MG63 (cell line): ENCODE results near the gene PKMYT1. TPM values are rescaled to one million over a fixed set of nuclear protein-coding genes. Genes with fewer than 3 reads are reported as not detected.

ENCODE experiments used
- DNase-seq: peaks from one replicate; pipeline ENCODE4 v3.0.0-alpha.2; 2020
- H3K27me3 ChIP-seq: fragments of 250-450 bp; sonication (Bioruptor Pico); 2 replicates; pipeline ENCODE4 v1.5.1; 2020; ENCODE audit warnings: mild to moderate bottlenecking, moderate library complexity
- H3K36me3 ChIP-seq: fragments of 250-450 bp; sonication (Bioruptor Pico); 2 replicates; pipeline ENCODE4 v1.5.1; 2020; ENCODE audit warnings: mild to moderate bottlenecking, moderate library complexity
- H3K4me3 ChIP-seq: fragments of 250-450 bp; sonication (Bioruptor Pico); 2 replicates; pipeline ENCODE4 v1.5.1; 2020; ENCODE audit warnings: mild to moderate bottlenecking, moderate library complexity
- H3K9me3 ChIP-seq: fragments of 250-450 bp; sonication (Bioruptor Pico); 2 replicates; pipeline ENCODE4 v1.5.1; 2020; ENCODE audit warnings: mild to moderate bottlenecking, moderate library complexity
- total RNA-seq: library from RNA; depleted of rRNA; stranded (reverse); fragments of >200 nt; shearing (Covaris generic); gene quantifications from 2 replicates; pipeline ENCODE4 v1.2.3, GENCODE V29; 2014; ENCODE audit warnings: low replicate concordance

The PKMYT1 gene
- total RNA-seq, 1 experiment from 2014 or later, result 30.3 TPM

- H3K27me3 ChIP-seq, result no peaks in the 10 kb centered on the region
- no peak for DNase-seq
- no peak overlapping the region for H3K4me3 ChIP-seq
- no peaks in the 10 kb centered on the region for H3K9me3 ChIP-seq
- H3K36me3 ChIP-seq, result no peaks in the 10 kb centered on the region
Measured at GRCh38 chr16:2986623-2987188, 6.5 kb upstream of the PKMYT1 start.

- Histone ChIP-seq H3K9me3 (no peaks in the 10 kb centered on the region), H3K36me3 (no peaks in the 10 kb centered on the region), H3K4me3 (no peak overlapping the region), H3K27me3 (no peaks in the 10 kb centered on the region)
- no peak for DNase-seq
Measured at GRCh38 chr16:2985893-2986355, 5.7 kb upstream of the PKMYT1 start.

- Histone ChIP-seq H3K27me3 (no peaks in the 10 kb centered on the region), H3K36me3 (no peaks in the 10 kb centered on the region), H3K9me3 (no peaks in the 10 kb centered on the region), H3K4me3 (no peak overlapping the region)
- DNase-seq, result no peak
Measured at GRCh38 chr16:2985462-2985861, 5.2 kb upstream of the PKMYT1 start.

- peak; percentile 87 for DNase-seq
- H3K27me3 ChIP-seq, result no peaks in the 10 kb centered on the region
- H3K36me3 ChIP-seq, result peaks cover 9% of the 10 kb centered on the region
- peak overlapping the region; percentile 25; the same call in 1 of the 2 replicates for H3K4me3 ChIP-seq
- no peaks in the 10 kb centered on the region for H3K9me3 ChIP-seq
Measured at GRCh38 chr16:2983706-2984136, 3.5 kb upstream of the PKMYT1 start.

- H3K9me3 ChIP-seq, result no peaks in the 10 kb centered on the region
- no peak for DNase-seq
- no peaks in the 10 kb centered on the region for H3K27me3 ChIP-seq
- peaks cover 21% of the 10 kb centered on the region for H3K36me3 ChIP-seq
- no peak overlapping the region for H3K4me3 ChIP-seq
Measured at GRCh38 chr16:2982402-2982801, 2.2 kb upstream of the PKMYT1 start.

GRCh38 chr16:2981899-2982250 lies 1.6 kb upstream of the PKMYT1 start:
- no peak overlapping the region for H3K4me3 ChIP-seq
- no peaks in the 10 kb centered on the region for H3K9me3 ChIP-seq
- H3K27me3 ChIP-seq, result no peaks in the 10 kb centered on the region
- no peak for DNase-seq
- peaks cover 27% of the 10 kb centered on the region for H3K36me3 ChIP-seq

- DNase-seq, result no peak
- Histone ChIP-seq H3K4me3 (peak overlapping the region; percentile 79), H3K27me3 (no peaks in the 10 kb centered on the region)
Measured at GRCh38 chr16:2981177-2981898, 1.1 kb upstream of the PKMYT1 start.

GRCh38 chr16:2979669-2980226 lies 498 bp downstream of the PKMYT1 start:
- peak overlapping the region; percentile 79 for H3K4me3 ChIP-seq
- no peaks in the 10 kb centered on the region for H3K9me3 ChIP-seq
- peaks cover 48% of the 10 kb centered on the region for H3K36me3 ChIP-seq
- peak; percentile 52 for DNase-seq
- H3K27me3 ChIP-seq, result no peaks in the 10 kb centered on the region

More at GRCh38 chr16:2981177-2981898, 1.1 kb upstream of the PKMYT1 start:
- Histone ChIP-seq H3K36me3 (peaks cover 32% of the 10 kb centered on the region), H3K9me3 (no peaks in the 10 kb centered on the region)

GRCh38 chr16:2977440-2977839 lies 2.8 kb downstream of the PKMYT1 start:
- Histone ChIP-seq H3K36me3 (peaks cover 71% of the 10 kb centered on the region), H3K9me3 (no peaks in the 10 kb centered on the region), H3K27me3 (no peaks in the 10 kb centered on the region), H3K4me3 (no peak overlapping the region)
- DNase-seq, result no peak

- no peaks in the 10 kb centered on the region for H3K9me3 ChIP-seq
- H3K36me3 ChIP-seq, result peaks cover 79% of the 10 kb centered on the region
- no peak for DNase-seq
- no peaks in the 10 kb centered on the region for H3K27me3 ChIP-seq
- no peak overlapping the region for H3K4me3 ChIP-seq
Measured at GRCh38 chr16:2976673-2977072, 3.6 kb downstream of the PKMYT1 start.

- H3K36me3 ChIP-seq, result peaks cover 83% of the 10 kb centered on the region
- no peak overlapping the region for H3K4me3 ChIP-seq
- DNase-seq, result no peak
- no peaks in the 10 kb centered on the region for H3K9me3 ChIP-seq
- no peaks in the 10 kb centered on the region for H3K27me3 ChIP-seq
Measured at GRCh38 chr16:2976201-2976600, 4.0 kb downstream of the PKMYT1 start.

GRCh38 chr16:2975161-2975795 lies 5.0 kb downstream of the PKMYT1 start:
- Histone ChIP-seq H3K36me3 (peaks cover 84% of the 10 kb centered on the region), H3K9me3 (no peaks in the 10 kb centered on the region), H3K27me3 (no peaks in the 10 kb centered on the region), H3K4me3 (no peak overlapping the region)
- no peak for DNase-seq

- Histone ChIP-seq H3K4me3 (no peak overlapping the region), H3K27me3 (no peaks in the 10 kb centered on the region), H3K9me3 (no peaks in the 10 kb centered on the region), H3K36me3 (peaks cover 80% of the 10 kb centered on the region)
- DNase-seq, result no peak
Measured at GRCh38 chr16:2974319-2975056, 5.8 kb downstream of the PKMYT1 start.

GRCh38 chr16:2973605-2974318 lies 6.5 kb downstream of the PKMYT1 start:
- no peak overlapping the region for H3K4me3 ChIP-seq
- no peaks in the 10 kb centered on the region for H3K27me3 ChIP-seq
- DNase-seq, result no peak
- peaks cover 75% of the 10 kb centered on the region for H3K36me3 ChIP-seq
- H3K9me3 ChIP-seq, result no peaks in the 10 kb centered on the region

- DNase-seq, result no peak
- H3K36me3 ChIP-seq, result peaks cover 70% of the 10 kb centered on the region
- no peak overlapping the region for H3K4me3 ChIP-seq
Measured at GRCh38 chr16:2973093-2973492, 7.2 kb downstream of the PKMYT1 start.

More at GRCh38 chr16:2973093-2973492, 7.2 kb downstream of the PKMYT1 start:
- no peaks in the 10 kb centered on the region for H3K9me3 ChIP-seq
- H3K27me3 ChIP-seq, result no peaks in the 10 kb centered on the region
